H4 (cell line): ENCODE results near the gene RASSF8. TPM values are rescaled to one million over a fixed set of nuclear protein-coding genes. Genes with fewer than 3 reads are reported as not detected.

Source experiments
- DNase-seq: peaks from one replicate; pipeline ENCODE4 v3.0.0-alpha.2; 2015; ENCODE audit warnings: low spot score
- total RNA-seq: library from RNA; depleted of rRNA; stranded (reverse); fragments of >200 nt; shearing (Covaris generic); gene quantifications from 2 replicates; pipeline ENCODE4 v1.2.3, GENCODE V29; 2014; rRNA removed

The RASSF8 gene
- total RNA-seq = 18.8 and 19.8 TPM in 2 replicates

- peak; percentile 42 for DNase-seq
These were observed at the start of gene RASSF8 for GRCh38 chr12:25958428-25959070. Gene RASSF8 (plus strand): TSS chr12:25958682. CDS start chr12:26055344, 96,662 bp downstream.

DNA sequence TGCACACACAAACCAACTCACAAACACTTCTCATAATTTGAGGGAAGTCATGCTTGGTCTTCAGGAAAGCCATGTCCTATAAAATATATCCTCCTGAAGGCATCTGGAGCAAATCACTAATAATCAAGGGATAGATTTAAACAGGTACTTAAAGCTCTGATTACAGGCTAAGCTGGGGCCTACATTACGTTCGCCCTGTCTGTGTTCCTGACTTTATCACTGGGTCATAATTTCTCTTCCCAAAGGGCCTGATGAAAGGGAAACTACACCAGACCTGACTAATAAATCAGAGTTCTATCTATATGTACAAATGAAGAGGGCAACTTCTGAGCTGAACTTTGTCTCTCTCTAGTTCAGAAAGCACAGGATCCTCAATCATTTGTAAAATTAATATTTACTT lies 43.9 kb upstream of the RASSF8 start:
- no peak for DNase-seq

DNA sequence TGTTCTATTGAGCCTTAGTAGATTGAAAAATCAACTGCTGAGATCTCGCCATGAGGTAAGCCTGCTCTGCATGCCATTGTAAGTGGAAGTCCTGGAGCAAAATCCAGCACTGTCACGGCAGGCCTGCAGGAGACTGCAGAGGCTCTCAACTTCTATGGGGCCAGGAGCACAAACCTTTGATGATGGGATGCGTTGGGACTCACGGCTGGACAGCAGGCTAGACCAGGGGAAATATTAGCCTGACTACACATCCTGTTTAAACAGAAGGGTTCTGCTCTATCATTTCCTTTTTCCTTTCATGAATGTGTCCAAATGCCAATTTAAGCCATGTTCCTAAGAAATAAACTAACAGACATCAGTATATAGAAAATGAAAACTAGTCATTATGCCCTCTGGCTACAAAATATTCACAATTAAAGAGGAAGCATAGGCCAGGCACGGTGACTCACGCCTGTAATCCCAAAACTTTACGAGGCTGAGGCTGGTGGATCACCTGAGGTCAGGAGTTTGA lies 33.9 kb upstream of the RASSF8 start:
- DNase-seq = peak; percentile 59

DNA sequence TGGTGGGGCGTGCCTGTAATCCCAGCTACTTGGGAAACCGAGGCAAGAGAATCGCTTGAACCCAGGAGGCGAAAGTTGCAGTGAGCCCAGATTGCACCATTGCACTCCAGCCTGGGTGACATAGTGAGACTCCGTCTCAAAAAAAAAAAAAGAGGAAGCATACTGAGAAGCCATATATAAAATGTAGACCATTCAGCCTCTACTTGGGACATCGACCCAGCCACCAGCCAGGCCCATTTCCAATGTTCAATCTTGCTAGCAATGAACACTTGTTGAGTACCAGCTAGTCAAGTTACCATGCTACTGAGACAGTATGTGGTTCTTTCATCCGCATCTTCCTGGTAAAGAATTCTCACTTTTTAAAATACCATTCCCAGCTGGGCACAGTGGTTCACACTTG lies 33.4 kb upstream of the RASSF8 start:
- DNase-seq = no peak

DNA sequence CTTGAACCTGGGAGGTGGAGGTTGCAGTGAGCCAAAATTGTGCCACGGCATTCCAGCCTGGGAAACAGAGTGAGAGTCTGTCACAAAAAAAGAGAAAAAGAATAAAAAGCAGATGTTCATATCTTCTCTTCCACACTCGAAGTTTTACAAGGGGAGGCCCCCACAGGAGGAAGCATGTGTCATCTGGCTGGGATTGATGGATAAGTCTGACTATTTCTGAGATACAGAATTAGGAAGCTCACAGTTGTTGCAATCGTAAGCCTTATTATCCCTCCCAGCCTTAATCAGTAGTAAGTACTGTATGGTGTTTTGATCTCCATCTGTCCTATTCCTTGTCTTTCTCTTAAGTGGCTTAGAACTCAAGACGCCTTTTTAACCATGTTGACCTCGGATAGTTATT lies 31.9 kb upstream of the RASSF8 start:
- no peak for DNase-seq

DNA sequence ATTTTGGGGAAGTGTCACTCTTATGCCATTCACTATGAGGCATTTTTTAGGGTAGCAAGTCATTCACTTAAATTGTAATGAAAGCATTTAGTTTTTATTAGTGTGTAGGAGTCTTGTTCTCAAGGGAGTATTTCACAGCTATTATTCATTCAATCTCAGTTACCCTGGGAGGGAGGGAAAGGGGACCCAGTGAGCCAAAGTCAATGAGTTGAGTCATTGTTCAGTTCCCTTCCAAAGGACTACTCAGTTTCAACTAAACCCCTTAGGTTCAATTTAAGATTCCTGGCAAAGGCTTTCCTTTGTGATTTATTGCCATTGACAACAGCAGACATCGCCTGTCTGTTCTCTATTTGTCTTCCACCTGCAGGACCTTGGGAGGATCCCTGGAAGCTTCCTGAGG lies 29.3 kb upstream of the RASSF8 start:
- DNase-seq = no peak

GRCh38 chr12:25932971-25933370 lies 25.5 kb upstream of the RASSF8 start:
- no peak for DNase-seq

- no peak for DNase-seq
These were observed 24.0 kb upstream of the RASSF8 start for GRCh38 chr12:25934456-25934855.

DNA sequence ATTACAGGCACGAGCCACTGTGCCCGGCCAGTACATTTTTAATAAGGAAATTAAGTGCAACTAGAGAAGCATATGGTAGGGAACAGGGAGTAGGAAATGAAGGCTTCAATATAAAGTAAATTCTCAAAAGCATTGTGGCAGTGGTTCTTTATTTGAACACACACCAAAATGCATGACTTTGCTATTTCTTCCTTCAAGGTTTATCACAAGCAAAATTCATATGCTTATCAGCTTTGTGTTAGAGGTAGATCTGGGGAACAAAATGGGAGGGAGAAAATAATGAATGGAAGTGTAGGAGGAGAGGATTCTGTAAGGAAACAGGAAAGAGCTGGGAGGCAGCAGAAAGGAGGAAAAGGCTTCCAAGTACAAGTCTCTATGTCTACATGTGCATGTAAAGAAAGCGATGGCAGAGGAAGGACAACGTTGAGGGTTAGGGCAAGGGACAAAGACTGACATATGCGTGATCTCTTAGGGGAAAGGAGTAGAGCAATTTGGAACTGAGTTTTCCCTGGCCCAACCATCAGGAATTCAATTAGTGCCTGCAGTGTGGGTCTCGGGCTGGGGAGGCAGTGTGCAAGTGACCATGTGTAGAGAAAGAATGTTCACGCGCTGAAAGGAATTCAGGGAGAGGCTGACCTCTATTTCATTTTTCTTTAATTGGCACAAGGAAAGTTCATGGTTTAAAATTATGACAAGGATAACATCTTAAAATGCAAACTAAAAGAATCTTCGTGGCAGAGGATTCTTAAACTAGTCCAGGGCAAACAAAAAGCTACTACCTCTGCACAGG lies 22.9 kb upstream of the RASSF8 start:
- no peak for DNase-seq

DNA sequence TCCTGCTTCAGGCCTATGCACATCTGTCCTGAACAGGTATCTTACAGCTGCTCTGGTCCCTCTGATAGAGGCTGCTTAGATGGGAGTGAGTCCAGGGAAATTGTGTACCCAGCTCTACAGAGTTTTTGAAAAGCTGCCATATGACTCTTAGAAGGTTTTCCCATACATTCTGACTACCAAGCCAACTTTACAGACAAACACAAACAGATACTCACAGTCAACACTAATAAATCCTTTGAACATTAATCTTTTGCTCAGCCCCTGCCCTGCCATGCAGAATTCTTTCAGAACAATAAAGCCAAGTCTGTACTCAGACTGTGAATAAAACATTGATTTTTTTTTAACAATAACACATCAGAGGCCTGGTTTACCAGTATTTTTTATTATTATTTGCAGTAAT lies 21.4 kb upstream of the RASSF8 start:
- DNase-seq = no peak

GRCh38 chr12:25938581-25938980 lies 19.9 kb upstream of the RASSF8 start:
- no peak for DNase-seq

DNA sequence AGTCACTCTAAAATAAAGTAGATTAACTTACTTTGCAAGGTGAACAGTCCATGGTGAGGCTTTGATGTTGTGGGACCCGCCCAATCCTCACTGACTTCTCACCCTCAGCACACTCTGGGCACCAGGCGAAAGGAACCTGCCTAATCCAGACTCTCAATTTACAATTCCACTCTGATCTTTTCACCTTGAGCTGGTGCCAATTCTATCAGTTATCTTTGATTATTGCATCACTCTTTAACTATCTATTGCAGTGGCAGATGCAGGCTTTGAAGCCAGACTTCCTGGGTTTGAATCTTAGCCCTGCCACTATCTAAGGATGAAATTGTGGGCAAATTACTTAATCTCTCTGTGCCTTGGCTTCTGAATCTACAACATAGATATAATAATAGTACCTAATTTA lies 18.9 kb upstream of the RASSF8 start:
- no peak for DNase-seq

GRCh38 chr12:25940886-25941285 lies 17.6 kb upstream of the RASSF8 start:
- no peak for DNase-seq

DNA sequence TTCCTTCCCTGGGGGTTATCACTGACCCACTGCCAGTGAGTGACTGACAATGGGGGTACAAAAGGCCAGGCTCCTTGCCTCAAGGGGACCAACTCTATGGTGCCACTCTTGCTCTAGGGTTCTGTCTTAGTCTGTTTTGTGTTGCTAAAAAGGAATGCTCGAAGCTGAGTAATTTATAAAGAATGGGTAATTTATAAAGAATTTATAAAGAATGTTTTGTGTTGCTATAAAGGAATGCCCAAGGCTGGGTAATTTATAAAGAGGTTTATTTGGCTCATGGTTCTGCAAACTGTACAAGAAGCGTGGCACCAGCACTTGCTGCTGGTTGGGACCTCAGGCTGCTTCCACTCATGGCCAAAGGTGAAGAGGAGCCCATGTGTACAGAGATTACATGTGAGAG lies 15.8 kb upstream of the RASSF8 start:
- no peak for DNase-seq

DNA sequence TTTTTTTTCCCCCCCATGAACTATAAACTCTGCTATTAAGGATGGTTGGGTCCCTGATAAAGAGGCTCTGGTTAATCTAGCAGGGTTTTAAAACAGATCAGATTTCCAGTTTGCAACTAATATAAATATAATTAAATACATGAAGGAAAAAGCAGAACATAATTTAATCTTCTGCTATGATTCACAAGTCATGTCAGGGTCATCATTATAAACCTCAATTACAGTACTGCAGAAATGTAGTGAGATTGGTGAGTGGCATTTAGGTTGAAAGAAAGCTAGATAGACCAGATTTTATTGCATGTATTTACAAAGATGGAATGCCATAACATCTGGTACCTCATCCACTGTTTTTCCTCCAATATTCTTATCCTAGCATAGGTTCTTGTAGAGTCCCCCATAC lies 14.5 kb upstream of the RASSF8 start:
- no peak for DNase-seq

DNA sequence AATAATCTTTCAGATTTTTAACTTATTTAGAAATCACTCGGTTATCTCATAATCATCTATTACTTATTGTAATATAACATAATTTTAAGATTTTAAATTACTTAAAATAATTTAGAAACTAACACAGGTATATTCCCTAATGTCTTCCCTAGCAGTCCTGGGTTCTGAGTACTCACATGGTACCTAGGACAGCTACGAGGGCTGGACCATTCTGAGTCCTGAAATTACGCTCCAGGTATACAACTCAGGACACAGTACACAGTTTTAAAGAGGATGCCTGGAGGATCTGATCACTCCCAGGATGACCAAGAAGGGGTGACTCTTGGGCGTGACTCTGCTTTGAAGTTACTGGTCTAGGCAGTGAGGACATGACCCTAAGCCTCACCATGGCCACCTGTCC lies 9.1 kb upstream of the RASSF8 start:
- DNase-seq = no peak

GRCh38 chr12:25950329-25951115 lies 8.0 kb upstream of the RASSF8 start:
- DNase-seq = no peak

DNA sequence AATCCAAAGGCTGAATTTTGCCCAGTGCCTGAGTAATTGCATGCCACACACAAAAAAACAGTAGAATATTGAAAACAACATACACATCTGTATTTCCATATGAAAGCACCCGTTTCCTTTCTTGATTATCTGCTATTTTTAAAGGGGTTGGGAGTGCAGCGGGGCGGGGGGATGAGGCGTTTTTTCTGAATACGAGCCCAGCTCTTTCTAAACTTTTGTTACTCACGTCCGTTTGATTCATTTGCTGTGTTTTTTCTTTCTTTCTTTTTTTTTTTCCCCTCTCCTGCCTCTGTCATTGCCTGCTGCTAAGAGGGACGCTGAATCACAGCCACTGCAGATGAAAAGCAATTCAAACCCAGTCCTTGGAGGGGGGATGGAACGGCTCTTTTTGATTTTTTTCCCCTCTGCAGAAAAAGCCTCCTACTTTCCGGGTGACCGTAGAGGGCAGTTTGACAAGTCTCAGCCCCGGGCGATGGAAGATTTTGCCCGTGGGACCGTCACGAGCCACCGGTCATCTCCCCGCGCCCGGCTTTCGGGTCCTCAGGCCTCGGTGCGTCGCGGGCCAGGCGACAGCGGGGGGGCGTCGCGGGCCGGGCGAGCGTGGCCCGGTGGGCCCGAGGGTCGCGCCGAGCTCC lies 572 bp upstream of the RASSF8 start:
- peak; percentile 17 for DNase-seq

DNA sequence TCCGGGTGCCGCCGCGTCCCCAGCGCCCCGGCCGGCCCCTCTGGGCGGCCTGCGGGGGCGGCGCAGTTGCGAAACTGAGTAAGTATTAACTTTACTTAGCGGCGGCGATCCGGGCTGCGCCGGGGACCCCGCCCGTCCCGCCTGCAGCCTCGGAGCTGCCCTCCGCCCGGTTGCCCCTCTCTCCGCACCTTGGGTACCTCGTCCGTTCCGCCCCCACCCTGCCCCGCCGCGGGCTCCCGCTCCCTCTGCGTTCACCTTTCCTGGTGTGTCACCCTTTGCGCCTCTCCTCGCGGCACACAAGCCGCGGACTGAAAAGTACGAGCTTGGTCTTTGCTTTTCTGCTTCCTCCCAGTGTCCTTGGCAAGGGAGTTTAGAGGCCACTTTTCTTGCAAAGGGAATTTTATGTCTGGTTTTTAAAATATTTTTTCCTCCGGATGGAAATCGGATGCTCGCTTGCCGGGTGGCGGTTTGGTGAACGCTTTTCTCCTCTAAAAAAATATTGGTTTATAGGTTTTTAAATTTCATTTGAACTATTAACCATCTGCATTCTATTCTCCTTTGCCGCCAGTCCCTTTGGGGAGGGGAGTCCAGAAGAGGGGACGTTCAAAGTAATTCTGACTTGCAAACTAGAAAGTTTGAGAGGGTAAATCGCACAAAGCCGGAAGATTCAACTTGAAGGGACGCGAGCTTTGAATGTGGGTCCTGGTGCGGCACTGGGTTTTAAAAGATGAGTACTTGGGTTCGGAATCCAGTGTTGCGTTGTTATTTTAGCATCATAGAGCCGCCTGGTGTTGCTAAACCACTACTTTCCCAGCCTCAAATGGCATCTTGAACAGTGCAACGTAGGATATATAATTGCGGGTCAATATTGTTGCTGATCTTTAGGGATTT lies 834 bp downstream of the RASSF8 start:
- peak; percentile 32 for DNase-seq

GRCh38 chr12:25960143-25960542 lies 1.7 kb downstream of the RASSF8 start:
- peak; percentile 50 for DNase-seq

GRCh38 chr12:25960961-25961360 lies 2.5 kb downstream of the RASSF8 start:
- DNase-seq = no peak
